ENCODE measurements around the gene PPP2CA.
"Not testable (repeated sequence)": the region's sequence is repeated elsewhere in the genome, so short reads cannot be mapped to it uniquely, and the experiment has no call there.

DNA sequence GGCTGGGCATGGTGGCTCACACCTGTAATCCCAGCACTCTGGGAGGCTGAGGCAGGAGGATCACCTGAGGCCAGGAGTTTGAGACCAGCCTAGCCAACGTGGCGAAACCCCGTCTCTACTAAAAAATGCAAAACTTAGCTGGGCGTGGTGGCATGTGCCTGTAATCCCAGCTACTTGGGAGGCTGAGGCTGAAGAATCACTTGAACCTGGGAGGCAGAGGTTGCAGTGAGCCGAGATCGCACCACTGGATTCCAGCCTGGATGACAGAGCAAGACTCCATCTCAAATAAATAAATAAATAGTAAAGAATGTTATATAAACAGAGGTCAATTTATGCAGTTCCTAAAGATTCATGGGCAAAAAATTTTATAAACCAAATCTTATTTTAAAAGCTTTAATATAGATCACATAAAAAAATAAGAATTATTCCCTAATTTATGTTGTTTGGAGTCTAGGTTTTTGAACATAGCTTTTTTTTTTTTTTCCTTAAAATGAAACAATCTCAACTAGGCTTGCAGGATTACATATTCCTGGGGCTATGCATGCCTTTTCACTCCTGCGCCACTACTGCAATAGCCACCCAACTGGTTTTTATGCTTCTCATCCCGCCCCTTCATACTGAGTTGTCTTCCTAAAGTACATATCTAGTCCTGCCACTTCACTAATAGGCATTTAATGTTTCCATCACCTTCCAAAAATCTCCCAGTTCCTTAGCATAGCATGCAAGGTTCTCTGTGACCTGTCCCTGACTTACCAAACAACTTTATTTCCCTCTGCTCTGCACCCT lies 27.7 kb upstream of the PPP2CA start:
- not testable (repeated sequence) for TF ChIP-seq EP300, POLR2A (IDR thresholded peaks at IDR 0.05)

Data from tibial nerve (tissue), 3 donors.